Activated gamma-delta T cell treated with Interleukin-2 at 50 U/mL for 16 hours (primary cell): ENCODE results near the gene TRANK1.
"Not testable (repeated sequence)": the region's sequence is repeated elsewhere in the genome, so short reads cannot be mapped to it uniquely, and the experiment has no call there.

Experiments
- DNase-seq: peaks from one replicate; pipeline ENCODE4 v3.0.0-alpha.2; 2020

The TRANK1 gene

DNA sequence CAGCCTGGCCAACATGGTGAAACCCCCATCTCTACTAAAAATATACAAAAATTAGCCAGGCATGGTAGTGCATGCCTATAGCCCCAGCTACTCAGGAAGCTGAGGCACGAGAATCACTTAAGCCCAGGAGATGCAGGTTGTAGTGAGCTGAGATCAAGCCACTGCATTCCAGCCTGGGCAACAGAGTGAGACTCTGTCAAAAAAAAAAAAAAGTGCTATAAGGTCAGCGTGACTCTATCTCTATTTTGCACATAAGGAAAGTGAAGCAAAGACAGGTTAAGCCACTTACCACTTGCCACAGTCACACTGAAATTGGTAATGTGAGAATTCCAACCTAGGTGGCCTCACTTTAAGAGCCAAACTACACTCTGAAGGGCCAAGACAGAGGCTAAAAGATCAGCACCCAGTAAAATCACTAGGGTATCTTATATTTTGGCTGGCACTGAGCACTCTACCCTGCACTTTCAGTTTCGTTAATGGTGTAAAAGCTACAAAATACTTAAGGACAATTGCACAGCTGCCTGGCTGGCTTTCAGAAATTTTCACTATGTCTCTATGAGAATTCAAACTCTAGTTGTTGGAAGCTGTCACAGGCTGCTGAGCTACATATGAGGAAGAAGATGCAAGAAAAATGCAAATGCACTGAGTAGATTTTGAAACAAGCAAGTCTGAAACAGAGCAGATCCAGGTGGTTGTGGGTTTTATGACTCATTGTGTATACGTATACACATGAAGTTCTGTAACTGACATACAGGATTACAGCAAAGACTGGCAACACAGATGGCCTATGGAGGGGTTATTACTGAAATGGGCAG, 32.7 kb downstream of the TRANK1 start:
- DNase-seq = peak; percentile 29

DNA sequence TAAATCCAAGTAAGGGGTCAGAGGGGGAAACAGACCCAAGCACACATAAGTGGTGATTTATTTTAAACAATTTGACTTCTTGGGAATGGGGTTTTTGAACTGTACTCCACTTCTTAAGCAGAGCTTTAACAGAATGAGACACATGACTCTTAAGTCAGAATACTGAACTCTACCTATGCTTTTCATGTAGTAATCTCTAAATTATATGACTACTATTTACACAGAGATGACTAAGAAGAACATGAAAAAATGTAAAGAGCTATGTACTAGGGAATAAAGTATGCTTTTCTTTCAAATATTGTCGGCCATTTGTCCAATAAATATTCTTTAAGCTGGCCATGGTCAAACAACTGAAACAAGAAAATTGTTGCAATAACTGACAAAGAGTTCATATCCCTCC, 35.2 kb downstream of the TRANK1 start:
- DNase-seq = no peak

DNA sequence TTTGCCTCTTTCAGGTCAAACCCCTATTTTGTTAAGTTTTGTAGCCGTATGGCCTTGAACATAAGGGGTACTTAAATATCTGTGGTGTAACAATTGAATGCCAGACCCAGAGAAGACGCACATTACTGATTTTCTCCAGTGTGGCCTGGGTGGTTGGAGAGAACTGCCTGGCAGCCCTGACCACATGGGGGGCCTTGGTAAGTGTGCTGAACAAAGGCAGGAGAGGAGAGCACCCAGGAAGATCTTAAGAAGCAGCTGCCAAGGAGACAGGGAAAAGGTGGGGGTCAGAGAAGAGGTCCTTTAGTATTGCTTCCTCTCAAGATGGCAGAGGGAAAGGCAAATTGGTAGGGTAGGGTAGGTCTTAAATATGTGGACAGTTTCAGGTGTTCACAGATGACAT, 35.7 kb downstream of the TRANK1 start:
- DNase-seq = no peak

DNA sequence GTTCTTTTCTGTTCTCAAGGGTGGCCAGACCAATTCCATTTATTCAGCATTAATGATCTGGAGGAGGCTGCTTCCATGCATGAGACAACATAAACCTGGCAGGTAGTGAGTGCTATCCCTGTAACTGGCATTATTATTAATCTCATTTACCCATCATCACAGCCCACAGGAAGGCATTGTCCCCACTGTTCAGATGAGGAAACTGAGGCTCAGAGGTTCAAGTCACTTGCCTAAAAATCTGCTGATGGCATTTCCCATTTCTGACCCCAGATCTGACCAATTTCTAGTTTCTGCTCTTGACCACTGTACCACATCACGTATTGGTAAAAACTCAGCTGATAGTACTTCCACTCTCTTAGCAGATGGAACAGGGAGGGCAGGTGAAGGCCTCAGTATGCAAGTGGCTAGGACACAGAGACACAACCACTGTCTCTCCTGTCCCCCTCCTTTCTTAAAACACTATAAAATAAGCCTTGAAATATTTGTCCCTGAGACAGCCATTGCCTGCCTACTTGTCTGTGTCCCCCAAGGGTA, 36.1 kb downstream of the TRANK1 start:
- no peak for DNase-seq

DNA sequence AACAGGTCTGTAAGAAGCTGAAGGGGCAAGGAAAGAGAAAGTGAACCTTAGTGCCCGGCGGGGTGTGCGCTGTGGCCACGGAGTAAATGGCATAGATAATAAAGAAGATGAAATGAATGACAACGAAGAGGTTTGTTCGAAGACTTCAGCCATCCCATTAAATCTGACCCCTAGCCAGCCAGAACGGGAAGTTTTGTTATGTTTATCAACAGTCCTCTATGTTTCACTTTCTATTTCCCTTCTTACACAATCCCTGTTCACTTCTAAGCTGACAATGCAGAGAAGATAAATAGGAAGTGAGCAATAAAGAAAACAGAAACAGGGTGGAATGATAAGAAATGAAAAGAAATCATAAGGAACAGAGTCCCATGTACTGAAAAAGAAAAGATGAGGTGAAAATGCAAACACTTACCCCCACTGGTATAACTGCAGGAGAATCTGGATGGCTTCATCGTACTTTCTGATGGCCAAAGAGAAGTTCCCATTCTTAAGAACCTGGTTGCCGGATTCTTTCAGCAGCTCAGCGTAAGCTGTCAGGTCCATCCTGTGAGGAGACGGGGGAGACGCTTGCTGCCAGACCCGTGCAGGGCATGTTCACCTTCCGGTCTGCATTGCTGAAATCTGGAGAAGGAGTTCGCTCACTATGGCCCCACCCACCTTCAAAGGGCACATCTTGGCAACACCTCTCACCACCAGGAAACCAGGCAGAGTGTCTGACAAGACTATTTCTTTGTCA, 36.8 kb downstream of the TRANK1 start:
- peak; percentile 67 for DNase-seq

DNA sequence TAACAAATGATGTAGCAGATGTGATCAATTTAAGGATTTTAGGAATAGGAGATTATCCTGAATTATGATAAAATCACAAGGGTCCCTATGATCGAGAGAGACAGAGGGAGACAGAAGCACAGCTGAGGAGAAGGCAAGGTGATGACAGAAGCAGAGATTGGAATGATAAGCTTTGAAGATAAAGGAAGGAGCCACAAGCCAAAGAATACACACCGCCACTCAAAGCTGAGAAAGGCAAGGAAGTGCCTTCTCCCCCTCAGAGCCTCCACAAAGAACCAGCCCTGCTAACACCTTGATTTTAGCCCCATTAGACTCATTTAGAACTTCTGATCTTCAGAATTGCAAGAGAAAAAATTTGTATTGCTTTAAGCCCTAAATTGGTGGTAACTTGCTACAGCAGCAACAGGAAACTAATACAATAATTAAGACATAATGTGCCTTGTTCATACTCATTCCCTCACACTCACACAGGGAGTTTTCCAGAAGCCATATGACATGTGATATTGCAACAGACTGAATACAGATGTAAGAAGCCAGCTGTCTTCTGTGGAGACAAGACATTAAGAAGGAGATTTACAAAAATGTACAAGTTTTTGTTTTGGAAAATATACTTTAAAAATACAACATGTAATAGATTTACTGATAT, 38.2 kb downstream of the TRANK1 start:
- no peak for DNase-seq

DNA sequence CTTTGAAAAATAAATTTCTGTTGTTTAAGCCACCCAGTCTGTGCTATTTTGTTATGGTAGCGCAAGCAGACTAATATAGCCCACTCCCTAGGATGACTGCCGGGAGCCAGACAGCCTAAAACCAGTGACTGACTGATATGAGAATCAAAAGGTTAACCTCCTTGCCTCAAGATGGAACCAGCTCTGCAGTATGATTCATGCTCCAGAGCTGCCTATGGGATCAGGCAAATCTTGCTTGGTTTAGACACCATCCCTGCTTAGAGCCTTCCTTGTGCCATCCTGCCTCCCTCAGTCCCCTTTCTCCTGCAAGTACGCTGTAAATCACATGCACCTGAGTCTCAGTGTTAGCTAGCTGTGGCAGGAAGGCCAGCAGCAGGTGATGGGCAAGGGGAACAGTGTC, 39.3 kb downstream of the TRANK1 start:
- DNase-seq = no peak

DNA sequence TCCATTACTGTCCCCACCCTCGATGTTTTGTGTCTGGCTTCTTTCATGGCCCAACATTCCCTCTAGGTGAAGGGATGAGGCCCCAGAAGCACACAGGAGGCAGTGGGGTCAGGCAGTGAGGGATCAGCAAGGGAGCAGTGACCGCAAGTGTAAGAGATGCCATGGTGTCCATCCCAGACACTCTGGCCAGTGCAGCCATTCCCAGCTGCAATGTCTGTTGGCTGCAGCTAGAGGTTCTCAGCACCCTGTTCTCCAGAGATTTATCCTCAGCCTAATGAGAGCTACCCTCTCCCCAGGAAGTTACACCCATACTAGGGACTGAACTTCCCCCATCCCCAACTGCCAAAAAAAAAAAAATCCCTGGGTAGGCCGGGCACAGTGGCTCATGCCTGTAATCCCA, 40.2 kb downstream of the TRANK1 start:
- no peak for DNase-seq

DNA sequence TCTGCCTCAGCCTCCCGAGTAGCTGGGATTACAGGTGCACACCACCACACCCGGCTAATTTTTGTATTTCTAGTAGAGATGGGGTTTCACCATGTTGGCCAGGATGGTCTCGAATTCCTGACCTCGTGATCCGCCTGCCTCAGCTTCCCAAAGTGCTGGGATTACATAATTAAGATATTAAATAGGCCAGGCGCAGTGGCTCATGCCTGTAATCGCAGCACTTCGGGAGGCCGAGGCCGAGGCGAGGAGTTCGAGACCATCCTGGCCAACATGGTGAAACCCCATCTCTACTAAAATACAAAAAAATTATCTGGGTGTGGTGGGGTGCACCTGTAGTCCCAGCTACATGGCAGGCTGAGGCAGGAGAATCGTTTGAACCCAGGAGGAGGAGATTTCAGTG, 40.8 kb downstream of the TRANK1 start:
- not testable (repeated sequence) for DNase-seq

DNA sequence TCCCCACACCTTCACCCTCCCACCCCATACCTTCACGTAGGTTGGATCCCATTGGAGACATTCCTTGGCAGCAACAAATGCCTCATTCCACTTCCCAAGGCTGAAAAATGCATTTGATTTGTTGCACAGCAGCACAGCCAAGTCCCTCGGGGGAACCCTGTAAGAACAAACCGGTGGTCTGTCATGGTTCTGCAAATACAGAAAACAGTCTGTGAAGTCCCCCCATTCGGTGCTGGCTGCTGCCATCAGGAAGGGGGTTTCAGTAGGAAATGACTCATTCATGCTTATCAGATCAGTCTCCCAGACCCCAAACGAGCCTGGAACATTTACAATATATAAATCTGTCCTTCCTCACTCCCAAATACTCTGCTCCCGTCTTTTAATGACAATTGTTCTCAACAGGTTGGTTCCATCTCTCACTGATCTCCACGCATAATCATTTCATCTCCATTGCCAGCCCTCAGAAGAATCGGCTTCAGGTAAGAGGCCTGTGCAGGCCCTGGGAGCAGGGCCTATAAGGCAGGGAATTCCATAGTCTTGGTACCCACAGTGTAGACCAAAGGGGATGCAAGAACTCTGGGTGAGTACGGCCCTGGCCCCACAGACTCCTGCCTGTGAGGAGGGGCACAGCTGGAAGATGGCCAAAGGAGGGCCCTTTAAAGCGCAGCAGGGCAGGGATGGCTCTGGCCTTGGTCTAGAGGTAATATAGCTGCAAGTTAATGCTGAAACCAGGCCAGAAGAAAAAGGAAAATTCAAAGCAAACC, 41.6 kb downstream of the TRANK1 start:
- no peak for DNase-seq

DNA sequence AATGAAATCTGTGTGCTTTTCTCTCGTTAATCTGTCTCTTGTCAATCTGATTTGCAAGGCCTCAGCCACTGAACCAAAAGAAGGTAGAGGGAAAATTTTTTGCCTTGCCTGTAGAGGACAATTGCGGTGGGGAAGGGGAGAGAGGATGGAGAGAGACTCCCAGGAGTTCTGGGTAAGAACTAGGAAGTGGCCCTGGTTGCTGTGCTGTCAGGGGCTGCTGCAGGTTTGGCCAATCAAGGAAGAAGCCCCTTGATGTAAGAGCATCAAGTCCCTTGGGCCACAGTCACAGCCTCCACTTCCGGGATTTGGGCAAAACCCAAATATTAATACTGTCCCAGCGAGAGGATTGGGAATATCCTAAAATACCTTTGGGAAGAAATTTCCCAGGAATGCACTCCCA, 43.3 kb downstream of the TRANK1 start:
- DNase-seq = no peak

DNA sequence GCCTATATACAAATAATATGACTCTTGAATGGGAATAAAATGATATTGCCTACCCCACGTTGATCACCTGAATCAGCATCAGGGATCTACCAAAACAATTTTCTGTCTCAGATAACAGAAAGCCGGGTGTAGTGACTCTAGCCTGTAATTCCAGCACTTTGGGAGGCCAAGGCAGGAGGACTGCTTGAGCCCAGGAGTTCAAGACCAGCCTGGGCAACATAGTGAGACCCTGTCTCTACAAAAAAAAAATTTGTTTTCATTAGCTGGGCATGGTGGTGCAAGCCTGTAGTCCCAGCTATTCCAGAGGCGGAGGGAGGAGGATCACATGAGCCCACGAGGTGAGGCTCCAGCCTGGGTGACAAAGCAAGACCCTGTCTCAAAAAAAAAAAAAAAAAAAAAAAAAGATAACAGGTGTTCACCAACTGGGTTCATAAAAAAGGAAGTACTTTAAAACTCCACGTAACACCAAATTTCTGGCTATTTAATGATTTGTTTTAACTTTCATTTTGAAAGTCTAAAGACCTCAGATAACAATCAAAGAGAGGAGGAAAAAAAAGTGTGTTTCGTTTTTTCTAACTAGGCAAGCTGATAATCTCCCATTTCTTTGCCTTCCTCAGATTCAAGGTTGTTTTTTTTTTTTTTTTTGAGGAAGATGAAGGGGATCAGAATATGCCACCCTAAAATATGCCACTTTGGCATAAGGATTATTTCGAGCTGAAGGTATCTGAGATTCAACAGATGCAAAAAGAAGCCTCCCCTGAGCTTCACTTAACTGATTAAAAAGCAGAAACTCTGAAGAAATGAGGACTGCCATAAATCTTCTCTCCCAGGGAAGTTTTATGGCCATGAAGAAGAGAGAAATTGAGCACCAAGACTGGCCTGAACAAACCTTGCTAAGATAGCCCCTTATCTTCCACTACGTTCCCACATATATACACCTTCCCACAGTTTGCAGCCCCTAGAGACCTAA, 44.1 kb downstream of the TRANK1 start:
- no peak for DNase-seq

DNA sequence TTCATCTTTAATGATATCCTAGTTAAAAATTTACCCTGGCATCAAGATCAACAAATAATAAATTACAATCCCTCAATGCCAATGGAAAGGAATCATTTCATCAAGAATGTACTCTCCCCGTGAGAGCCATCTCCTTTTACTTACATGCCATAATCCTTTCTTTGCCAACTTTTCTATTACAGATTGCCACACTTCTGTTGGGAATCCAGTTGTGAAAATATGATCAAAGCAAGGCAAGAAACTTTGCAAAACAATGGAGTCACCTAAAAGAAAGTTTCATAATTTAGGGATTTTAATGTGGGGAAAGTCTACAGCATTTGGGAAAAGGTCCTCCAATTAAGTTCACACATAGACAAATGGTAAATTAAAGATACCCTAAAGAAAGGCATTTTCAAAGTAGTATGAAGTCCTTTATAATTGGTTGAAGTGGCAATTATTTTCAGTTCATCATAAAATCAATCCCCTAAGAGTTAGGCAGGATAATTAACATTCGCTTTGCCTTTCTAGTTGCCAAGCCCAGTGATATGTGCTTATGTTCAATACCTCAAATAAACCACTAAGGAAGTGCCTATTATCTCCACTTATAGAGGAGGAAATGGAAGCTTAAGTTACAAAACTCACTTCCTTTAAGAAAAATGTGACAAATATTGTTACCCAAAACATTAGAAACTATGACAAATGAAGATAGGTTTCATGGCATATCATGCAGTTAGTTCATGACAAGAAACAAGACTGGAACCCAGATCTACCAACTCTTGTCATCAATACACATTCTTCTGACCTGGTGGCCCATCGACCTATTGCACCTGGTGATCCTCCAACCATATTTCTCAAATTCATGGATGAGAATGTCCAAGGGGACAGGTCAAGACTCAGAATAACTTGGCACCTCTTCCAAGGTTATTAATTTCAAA, 49.1 kb downstream of the TRANK1 start:
- no peak for DNase-seq

DNA sequence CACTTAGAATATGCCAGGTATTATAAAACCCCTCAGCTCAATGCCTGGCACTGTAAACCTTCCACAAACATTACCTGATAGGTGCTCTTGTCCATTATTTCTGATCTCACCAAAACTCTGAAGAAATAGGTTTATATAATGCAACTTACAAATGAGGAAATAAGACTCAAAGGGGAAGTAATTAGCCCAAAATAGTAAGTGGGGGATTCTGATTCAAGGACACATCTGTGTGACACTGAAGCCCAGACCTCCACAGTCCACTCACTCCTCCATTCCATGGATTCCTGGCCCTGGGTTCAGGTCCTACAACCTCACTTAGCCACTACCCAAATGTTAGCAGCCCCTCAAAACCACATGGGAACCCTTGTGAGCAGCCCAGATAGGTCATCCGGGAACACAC, 49.9 kb downstream of the TRANK1 start:
- no peak for DNase-seq

DNA sequence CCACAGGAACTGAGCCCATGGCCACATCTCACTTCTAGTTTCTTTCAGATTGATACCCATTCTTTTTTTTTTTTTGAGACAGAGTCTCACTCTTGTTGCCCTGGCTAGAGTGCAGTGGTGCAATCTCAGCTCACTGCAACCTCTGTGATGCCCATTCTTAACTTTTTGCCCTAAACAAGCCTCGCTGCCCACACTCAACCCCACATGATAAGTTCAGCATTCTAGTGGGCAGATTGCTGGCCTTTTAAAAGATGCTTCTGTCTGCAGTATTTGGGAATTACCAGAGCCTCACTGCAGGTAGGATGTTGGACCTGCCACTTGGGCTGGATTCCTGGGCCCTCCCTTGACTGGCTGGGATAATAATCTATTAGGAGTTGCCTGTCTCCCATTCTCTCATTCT, 51.0 kb downstream of the TRANK1 start:
- no peak for DNase-seq

DNA sequence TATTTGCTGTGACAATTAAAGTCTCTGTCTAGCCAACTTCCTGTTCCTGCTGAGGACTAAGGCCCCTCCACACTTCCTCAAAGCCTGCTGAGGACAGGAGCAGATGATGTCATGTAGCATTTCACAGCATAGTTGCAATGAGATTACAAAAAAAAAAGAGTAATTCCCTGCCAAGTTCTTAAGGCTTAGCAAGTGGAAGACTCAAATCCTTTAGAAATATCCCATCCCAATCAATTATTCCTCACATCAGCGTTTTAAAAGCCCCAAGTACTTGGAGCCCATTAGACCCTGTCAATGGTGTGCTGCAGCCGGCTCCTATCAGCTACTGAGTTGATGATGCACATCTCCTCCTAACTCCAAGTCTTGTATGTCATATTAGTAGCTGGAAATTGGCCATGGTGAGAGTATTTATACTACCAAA, 51.7 kb downstream of the TRANK1 start:
- peak; percentile 32 for DNase-seq

DNA sequence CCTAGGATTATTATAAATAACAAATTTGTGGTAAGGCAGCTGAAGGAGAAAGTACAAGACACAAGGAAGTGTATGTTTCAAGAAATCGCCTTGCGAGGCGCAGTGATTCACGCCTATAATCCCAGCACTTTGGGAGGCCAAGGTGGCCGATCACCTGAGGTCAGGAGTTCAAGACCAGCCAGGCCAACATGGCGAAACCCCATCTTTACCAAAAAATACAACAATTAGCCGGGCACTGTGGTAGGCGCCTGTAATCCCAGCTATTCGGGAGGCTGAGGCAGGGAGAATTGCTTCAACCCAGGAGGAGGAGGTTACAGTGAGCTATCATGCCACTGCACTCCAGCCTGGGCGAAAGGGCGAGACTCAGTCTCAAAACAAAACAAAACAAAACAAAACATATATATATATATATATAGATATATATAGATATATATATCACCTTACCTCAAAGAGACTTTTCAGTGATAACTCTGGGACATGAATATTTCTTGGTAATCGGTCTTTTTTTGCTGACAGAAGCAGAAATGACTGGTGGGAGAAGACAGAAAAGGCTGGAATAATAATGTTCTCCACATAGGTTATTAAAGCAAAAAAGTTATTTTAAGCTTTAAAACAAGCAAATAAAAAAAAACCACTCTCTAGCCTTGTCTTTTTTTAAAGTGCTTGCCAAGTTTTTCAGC, 52.3 kb downstream of the TRANK1 start:
- DNase-seq = no peak

DNA sequence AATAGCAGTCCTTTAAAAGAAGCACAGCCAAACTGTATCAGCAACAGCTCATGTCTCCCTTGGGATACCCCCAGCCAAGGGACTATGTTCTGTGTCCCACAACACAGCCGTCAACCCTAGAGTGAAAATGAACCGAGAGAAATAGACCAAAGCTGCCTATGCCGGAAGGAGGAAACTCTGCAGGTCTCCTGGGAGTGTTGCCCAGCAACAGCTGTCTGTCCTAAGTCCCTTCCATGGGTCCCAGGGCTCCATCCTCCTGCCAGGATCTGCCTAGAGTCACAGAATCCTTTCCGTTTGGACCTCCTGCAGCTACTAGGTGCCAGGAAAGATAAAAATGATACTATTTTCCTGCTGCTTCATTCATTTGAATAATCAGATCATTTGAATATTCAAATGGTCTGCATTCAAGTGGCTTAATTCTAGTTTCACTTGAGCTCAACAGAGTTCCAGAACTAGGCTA, 53.1 kb downstream of the TRANK1 start:
- DNase-seq = no peak

DNA sequence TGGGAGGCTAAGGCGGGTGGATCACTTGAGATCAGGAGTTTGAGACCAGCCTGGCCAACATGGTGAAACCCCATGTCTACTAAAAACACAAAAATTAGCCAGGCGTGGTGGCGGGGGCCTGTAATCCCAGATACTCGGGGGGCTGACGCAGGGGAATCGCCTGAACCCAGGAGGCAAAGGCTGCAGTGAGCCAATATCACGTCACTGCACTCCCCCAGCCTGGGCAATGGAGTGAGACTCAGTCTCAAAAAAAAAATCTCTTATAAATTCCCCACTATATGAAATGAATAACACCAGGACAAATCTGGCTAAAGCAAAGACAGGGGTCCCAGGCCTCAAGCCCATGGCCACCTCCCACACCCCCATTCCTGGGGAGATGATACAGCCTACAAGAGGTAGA, 53.8 kb downstream of the TRANK1 start:
- DNase-seq = not testable (repeated sequence)

DNA sequence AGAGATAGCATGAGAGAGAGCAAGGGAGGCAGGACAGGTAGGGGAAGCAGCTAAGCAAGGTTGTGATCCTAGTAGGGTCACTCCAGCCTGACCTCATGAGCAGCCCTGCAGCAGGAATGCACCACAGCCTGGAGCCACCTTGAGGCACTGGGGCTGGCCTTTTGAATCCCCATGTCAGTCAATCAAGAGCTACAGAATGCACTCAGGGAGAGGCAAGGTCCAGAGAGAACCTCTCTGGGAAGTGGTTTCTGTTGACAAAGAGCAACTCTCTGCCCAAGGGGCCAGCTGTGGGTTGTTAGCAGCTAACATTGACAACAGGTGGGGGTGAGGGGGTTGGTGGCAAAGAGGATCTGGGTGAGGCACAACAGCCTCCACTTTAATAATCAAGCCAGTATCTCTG, 54.6 kb downstream of the TRANK1 start:
- no peak for DNase-seq
